ENCODE data around the gene COL23A1. TPM values are rescaled to one million over a fixed set of nuclear protein-coding genes. Genes with fewer than 3 reads are reported as not detected.

COL23A1 gene
- total RNA-seq, 4 donors from 2014 or later, result 0.93 to 4.6 (median 2.4) TPM

DNA sequence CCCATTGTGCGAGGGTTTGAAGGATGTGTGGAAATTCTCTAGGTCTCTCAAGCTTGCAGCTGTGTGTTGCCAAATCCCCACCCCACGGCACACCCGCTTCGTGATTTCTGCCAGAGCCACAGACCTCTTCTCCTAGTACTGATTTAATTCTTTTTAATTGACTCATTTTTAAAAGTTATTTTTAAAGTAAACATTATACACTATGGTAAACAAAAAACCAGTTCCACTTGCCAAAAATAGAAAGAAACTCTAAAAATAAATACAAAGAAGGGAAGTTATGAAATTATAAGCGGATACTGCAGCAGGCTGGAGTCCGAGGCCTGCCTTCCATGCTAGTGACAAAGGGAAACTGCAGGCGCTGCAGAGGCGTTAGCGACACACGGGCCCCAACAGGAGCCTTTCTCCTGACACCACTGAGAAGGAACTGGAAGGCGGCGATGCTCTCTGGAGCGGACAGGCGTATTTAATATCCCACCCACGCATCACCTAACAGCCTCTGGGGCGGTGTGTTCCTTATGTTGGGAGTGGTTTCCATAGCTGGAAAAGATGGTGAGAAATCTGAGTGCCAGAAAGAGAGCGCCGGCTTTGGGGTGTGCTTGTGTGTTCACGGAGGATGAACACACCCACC lies 122.5 kb downstream of the COL23A1 start:
- H3K27ac ChIP-seq, result peak overlapping the region in 3 of 4 donors; percentile 38 to 66 (median 66)
- TF ChIP-seq, protein P1, sequence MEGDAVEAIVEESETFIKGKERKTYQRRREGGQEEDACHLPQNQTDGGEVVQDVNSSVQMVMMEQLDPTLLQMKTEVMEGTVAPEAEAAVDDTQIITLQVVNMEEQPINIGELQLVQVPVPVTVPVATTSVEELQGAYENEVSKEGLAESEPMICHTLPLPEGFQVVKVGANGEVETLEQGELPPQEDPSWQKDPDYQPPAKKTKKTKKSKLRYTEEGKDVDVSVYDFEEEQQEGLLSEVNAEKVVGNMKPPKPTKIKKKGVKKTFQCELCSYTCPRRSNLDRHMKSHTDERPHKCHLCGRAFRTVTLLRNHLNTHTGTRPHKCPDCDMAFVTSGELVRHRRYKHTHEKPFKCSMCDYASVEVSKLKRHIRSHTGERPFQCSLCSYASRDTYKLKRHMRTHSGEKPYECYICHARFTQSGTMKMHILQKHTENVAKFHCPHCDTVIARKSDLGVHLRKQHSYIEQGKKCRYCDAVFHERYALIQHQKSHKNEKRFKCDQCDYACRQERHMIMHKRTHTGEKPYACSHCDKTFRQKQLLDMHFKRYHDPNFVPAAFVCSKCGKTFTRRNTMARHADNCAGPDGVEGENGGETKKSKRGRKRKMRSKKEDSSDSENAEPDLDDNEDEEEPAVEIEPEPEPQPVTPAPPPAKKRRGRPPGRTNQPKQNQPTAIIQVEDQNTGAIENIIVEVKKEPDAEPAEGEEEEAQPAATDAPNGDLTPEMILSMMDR (IDR thresholded peaks at IDR 0.05), result no peak
- TF ChIP-seq POLR2AphosphoS5 (IDR thresholded peaks at IDR 0.05), result peak; percentile 58
- H3K27me3 ChIP-seq, result no peaks in the 10 kb centered on the region
- peaks cover 0 to 24% (median 7%) of the 10 kb centered on the region in 3 donors for H3K4me1 ChIP-seq
- H3K4me3 ChIP-seq, result peak overlapping the region in 1 of 2 donors; percentile 20
- H3K36me3 ChIP-seq, result no peaks in the 10 kb centered on the region
- 7 to 12% methylated on average over 10 to 13 of the region's 19 CpGs for WGBS, 2 donors (ENCODE audit: low coverage in 1 of 2)
- ATAC-seq, result peak; percentile 81
- H3K9me3 ChIP-seq, result no peaks in the 10 kb centered on the region

DNA sequence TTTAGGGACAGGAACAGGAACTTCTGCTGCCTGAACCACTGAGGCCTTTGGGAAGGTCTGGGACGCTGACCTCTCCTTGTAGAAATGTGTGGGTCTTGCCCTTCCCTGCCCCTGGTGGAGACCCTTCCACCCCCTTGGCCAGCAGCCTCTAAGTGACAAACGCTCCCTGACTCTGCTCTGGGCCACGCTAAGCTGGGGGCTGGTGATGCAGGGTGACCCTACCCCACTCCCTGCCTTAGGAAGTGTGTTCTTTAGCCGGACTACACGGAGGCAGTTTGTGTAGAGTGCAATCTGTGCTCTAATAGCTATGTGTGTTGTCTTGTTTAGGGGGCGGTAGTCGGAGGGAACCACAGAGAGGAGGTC lies 123.0 kb downstream of the COL23A1 start:
- Histone ChIP-seq H3K4me1 (peaks cover 0 to 24% (median 7%) of the 10 kb centered on the region in 3 donors), H3K4me3 (no peak overlapping the region), H3K36me3 (no peaks in the 10 kb centered on the region), H3K9me3 (no peaks in the 10 kb centered on the region), H3K27ac (peak overlapping the region in 3 of 4 donors; percentile 38 to 66 (median 66)), H3K27me3 (no peaks in the 10 kb centered on the region)
- no peak for ATAC-seq
- TF ChIP-seq, protein P1 (IDR thresholded peaks at IDR 0.05), result no peak
- TF ChIP-seq POLR2A (IDR thresholded peaks at IDR 0.05), result no peak
- TF ChIP-seq POLR2AphosphoS5 (IDR thresholded peaks at IDR 0.05), result no peak
- no peak for TF ChIP-seq EP300 (IDR thresholded peaks at IDR 0.05)
- WGBS, 2 donors (ENCODE audit: low coverage in 1 of 2), result 40% methylated on average over 4 of the region's 7 CpGs; no CpG with 5 or more reads in 1 of the 2 donors

DNA sequence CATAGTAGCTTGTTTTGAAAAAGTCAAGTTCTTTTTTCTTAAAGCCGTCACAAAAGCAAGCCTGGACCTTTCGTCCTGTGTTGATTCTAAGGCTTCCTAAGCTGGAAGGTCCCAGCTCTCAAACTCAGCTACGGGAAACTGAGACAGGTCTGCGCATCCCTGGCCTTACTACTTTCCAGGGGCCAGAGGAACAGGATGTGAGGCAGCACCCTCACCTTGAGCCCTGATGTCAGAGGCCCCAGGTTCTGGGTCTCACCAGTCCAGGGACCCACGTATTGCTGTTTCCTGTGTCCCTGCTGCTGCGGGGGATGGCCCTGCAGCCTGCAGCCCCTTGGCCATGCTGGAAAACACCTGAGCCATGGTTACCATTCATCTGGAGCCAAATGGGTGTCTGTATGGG lies 123.9 kb downstream of the COL23A1 start:
- WGBS, 2 donors (ENCODE audit: low coverage in 1 of 2), result 100% methylated on average over 1 of the region's 6 CpGs; no CpG with 5 or more reads in 1 of the 2 donors
- Histone ChIP-seq H3K4me1 (peaks cover 0 to 25% (median 7%) of the 10 kb centered on the region in 3 donors), H3K4me3 (no peak overlapping the region), H3K27me3 (no peaks in the 10 kb centered on the region), H3K36me3 (no peaks in the 10 kb centered on the region), H3K27ac (no peak overlapping the region), H3K9me3 (no peaks in the 10 kb centered on the region)
- TF ChIP-seq, protein P1 (IDR thresholded peaks at IDR 0.05), result no peak
- TF ChIP-seq POLR2AphosphoS5 (IDR thresholded peaks at IDR 0.05) (no peak), EP300 (IDR thresholded peaks at IDR 0.05) (no peak), POLR2A (IDR thresholded peaks at IDR 0.05) (no peak)
- ATAC-seq, result no peak

GRCh38 chr5:178465861-178466288 lies 124.3 kb downstream of the COL23A1 start:
- no peaks in the 10 kb centered on the region for H3K9me3 ChIP-seq
- H3K4me3 ChIP-seq, result no peak overlapping the region
- 87 to 100% methylated on average over 1 to 10 of the region's 16 CpGs for WGBS, 2 donors (ENCODE audit: low coverage in 1 of 2)

More at GRCh38 chr5:178465861-178466288, 124.3 kb downstream of the COL23A1 start:
- Histone ChIP-seq H3K36me3 (no peaks in the 10 kb centered on the region), H3K27me3 (no peaks in the 10 kb centered on the region), H3K27ac (no peak overlapping the region), H3K4me1 (peaks cover 0 to 30% (median 7%) of the 10 kb centered on the region in 3 donors)
- ATAC-seq, result no peak
- TF ChIP-seq EP300 (IDR thresholded peaks at IDR 0.05) (no peak), POLR2A (IDR thresholded peaks at IDR 0.05) (no peak), POLR2AphosphoS5 (IDR thresholded peaks at IDR 0.05) (no peak)
- TF ChIP-seq, protein P1 (IDR thresholded peaks at IDR 0.05), result no peak

Measured in gastroesophageal sphincter (tissue), 4 donors.